Inflammatory macrophage treated with lipopolysaccharide for 4 hours (primary cell): ENCODE data around the gene TDRKH.

ENCODE experiments used
- DNase-seq: peaks from one replicate; pipeline ENCODE4 v3.0.0-alpha.2; 2020

TDRKH gene

GRCh38 chr1:151820940-151821339 lies 30.6 kb upstream of the TDRKH start:
- no peak for DNase-seq

- DNase-seq: no peak
These were observed 29.8 kb upstream of the TDRKH start for GRCh38 chr1:151819976-151820623.

DNA sequence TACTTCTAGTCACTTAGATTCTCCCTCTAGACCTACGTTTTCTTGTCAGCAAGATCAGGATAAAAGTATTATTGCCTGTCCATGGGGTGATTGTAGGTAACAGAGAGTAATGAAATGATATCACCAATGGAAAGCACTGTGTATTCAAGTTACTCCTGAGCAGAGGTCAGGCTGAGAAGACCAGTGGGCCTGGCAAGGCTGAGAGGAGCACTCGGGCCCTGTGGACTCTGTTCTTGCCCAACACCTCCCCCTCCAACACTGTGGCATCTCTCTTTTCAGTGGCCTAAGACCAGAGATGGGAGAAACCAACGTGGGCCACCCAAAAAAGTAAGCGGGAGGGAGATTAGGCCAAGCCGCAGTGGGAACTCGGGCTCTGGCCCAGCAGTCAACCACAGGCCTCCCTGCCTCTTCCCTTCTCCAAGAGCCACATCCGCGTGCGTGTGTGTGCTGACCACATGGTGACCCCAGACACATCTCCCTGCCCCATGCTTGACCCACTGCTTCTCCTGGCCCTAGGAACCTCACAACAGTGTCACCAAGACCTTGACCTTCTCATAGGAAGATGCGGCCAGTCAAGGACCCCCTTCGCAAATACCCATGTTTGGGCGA lies 29.0 kb upstream of the TDRKH start:
- DNase-seq: no peak

DNA sequence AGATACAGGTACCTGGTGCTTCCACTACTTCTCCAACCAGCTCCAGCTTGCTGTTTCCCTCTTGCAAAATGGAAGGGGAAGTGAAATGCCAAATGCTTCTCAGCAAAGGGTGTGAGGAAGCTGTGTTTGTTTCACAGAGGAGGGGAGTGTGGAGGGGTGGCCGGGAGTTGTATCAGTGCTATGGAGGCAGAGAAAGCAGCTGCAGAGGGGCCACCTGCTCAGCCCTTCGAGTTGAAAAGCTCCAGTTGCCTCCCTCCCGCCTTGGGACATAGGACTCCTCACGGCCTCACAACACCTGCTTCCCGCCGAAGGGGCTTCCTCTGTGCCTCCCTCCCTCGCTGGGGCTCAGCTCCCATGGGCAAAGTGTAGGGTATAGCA lies 27.0 kb upstream of the TDRKH start:
- DNase-seq: peak; percentile 61

- DNase-seq: no peak
These were observed 26.4 kb upstream of the TDRKH start for GRCh38 chr1:151816548-151817352.

- DNase-seq: no peak
These were observed 25.5 kb upstream of the TDRKH start for GRCh38 chr1:151815716-151816327.

DNA sequence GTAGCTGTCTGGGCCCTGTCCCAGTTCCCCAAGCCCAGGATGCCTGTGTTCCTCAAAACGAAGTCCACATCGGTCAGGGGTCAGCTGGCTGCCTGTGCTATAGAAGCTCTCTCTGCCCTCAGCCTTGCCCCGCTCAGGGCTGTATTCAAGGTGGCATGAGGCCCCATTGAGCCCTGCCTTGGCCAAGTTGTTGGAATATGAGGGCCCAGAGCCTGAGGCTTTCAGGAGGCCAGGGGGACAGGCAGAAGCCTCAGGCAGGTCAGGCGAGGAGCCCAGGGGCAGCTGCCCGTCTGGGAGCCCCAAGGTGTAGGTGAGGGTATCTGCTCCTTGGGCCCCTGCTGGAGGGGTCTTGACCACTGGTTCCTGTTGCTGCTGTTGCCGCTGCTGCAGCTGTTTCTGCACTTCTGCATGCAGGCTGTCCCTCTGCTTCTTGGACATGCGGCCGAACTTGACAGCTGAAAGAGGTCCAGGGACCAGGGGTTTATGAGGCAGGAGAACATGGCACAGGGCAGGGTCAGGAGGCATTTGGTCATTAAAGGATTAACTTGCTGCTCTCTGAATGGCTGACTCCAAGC lies 24.8 kb upstream of the TDRKH start:
- no peak for DNase-seq

- DNase-seq: no peak
These were observed 24.1 kb upstream of the TDRKH start for GRCh38 chr1:151814426-151814825.

- no peak for DNase-seq
These were observed 23.1 kb upstream of the TDRKH start for GRCh38 chr1:151813271-151813977.

DNA sequence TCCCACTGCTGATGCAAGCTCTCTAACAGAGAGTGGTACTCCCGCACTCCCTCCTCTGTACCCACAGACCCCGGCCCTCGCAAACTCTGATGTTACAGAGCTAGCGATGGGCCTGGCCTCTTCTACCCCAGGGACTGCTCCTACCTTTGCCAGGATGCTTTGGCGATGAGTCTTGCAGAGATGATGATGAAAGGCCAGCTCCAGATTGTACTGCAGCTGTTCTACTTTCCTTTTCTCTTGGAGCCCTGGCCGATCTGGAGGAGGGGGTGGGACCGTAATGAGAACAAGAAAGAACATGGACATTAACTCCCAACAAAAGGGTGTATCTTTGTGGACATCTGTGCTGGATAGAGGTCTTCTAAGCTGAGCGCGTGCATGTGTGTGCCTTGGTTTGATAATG lies 20.9 kb upstream of the TDRKH start:
- DNase-seq: no peak

DNA sequence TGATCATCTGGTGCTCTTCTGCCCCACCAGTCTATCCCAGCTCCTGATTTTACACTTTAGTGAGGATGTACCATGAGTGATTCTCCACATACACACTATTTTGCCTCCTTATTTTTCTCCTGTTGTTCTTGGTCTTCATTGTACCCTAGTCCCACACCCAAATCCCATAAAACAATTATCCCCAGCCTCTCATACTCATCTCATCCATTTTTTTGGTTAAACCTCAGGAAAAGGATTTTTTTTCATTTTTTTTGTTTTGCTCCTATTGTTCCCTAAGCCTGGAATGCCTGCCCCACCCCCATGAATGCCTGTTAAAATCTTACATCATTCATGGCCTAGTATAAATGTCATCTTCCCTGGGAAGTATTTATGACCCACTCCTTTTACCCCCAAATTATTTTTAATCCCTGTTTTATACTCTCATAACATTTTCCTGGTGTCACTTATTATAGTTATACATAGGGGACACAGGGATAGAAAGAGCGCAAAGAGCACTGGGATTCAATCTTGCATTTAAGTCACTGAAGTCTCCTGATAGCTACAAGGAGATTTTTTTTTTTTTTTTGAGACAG lies 19.8 kb upstream of the TDRKH start:
- no peak for DNase-seq

- DNase-seq: no peak
These were observed 19.1 kb upstream of the TDRKH start for GRCh38 chr1:151809290-151809984.

DNA sequence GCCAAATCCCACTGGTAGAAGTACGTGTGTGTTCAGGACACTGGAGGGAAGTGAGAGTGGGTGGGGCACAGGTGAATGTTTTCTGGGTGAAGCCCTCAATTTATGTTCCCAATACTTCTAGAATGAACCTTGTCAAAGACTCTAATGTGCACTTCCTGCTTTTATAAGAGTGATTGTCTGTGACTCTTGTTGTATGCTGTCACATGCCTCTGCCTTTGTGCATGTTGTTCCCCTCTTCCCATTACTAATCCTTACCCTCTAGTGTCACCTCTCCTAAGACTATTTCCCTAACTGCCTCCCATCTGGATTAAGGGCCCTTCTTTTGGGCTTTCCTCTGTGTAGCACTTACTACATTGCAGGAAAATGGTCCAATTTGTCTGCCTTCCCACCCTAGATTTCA lies 17.5 kb upstream of the TDRKH start:
- peak; percentile 34 for DNase-seq

DNA sequence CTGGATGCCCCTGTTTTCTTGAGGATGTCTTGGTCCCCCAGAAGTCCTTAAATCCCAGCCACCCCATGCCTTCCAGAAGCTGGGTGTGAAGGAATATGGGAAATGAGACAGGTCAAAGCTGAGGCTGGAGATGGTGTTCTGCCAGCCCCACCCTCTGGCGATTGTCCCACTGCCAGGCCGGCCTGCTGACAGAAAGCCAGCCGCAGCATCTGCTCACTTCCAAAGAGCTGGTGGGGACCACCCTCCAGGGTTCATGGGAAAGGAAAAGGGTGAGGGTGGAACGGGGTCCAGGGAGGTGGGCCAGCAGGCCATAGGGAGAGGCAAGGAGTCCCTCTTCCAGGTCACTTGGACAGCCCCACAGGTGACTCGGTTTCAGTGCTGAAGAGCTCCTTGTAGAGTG lies 16.8 kb upstream of the TDRKH start:
- DNase-seq: no peak

GRCh38 chr1:151806170-151806569 lies 15.9 kb upstream of the TDRKH start:
- no peak for DNase-seq

DNA sequence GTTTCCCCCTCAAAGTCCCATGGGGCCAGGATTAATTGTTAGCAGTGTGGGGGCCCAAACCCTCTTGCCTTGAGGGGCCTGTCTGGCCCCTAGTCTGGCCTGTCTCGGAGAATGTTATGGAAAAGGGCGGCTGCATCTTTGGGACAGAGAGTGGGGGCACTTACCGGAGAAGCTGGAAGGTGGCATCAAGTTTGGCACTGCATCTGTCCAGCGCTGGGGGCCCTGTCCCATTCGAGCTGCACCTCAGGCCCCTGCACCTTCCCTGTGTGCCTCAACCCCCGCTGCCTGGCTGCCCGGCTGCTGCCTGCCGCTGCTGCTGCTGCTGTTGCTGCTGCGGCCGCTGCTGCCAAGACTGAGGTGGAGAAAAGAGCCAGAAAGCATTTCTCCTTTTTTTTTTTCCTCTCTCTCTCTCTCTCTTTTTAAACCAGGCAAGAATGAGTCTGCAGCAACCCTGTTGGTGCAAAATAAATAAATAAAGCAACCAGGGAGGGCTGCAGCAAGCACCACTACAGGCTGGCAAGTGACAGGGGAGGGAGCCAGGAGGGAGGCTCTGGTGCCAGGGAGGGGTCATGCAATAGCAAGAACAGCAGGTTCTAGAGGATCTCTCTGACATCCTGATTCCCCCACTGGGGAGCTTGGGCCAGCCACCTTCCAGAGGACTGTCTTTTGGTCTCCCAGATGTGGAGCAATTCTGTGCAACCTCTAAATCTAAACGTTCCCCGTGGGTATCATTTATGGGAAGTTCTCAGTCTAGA lies 14.9 kb upstream of the TDRKH start, which contains the start of gene LINGO4:
Gene LINGO4 (minus strand): TSS at position 354 of the 755 bp plus-strand sequence. CDS start 2,715 bp downstream, outside the sequence.
- no peak for DNase-seq

DNA sequence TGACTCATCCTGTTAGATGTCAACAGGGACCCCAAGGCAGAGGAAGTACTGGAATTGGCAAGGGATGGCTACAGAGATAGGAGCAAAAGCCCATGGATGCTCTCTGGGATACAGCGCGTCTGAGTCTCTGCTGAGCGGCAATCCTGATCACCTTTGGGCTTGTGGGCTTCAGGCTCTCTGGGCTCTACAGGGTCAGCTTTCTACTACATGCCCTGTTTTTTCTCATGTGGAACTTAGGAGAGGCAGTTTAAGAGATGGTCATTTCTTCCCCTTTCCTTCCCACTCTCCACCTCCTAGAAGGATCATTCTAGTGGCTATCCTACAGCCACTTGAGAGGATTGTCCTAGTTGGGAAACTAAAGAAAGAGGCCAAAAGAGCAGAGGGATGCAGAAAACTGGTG lies 13.6 kb upstream of the TDRKH start:
- DNase-seq: no peak

GRCh38 chr1:151803164-151803563 lies 12.9 kb upstream of the TDRKH start:
- no peak for DNase-seq

- no peak for DNase-seq
These were observed 12.1 kb upstream of the TDRKH start for GRCh38 chr1:151802372-151802771.

GRCh38 chr1:151801846-151802245 lies 11.5 kb upstream of the TDRKH start:
- no peak for DNase-seq

DNA sequence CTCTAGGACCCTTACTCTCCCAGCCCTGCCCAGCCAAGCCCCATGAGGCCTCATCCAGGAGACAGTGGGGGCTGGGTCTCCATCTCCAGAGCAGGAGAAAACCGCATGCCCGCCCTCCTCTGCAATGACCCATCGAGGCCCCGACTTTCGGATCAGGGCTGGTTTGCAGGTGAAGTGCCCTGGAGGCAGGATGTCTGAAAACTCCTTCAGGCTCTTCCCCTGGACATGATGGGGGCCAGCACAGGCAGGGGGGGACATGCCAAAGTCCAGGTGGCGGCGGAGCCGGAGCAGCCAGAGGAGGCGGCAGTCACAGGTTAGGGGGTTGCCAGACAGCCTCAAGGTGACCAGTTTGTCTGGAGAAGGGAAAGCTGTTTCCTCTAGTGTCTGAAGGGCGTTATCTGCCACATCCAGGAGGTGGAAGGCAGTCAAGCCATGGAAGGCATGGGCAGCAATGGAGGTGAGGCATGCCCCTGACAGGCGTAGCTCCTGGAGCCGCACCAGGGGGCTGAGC lies 11.1 kb upstream of the TDRKH start:
- no peak for DNase-seq
